NCI-H1417 (cell line): Measurements from ENCODE around the gene SULT2A1.
"Not testable (repeated sequence)": the region's sequence is repeated elsewhere in the genome, so short reads cannot be mapped to it uniquely, and the experiment has no call there.

Source experiments
- DNase-seq, 3 experiments: peaks; one replicate each; lab custom pipeline; 2025; lab: John Stamatoyannopoulos, UW

Gene SULT2A1

DNA sequence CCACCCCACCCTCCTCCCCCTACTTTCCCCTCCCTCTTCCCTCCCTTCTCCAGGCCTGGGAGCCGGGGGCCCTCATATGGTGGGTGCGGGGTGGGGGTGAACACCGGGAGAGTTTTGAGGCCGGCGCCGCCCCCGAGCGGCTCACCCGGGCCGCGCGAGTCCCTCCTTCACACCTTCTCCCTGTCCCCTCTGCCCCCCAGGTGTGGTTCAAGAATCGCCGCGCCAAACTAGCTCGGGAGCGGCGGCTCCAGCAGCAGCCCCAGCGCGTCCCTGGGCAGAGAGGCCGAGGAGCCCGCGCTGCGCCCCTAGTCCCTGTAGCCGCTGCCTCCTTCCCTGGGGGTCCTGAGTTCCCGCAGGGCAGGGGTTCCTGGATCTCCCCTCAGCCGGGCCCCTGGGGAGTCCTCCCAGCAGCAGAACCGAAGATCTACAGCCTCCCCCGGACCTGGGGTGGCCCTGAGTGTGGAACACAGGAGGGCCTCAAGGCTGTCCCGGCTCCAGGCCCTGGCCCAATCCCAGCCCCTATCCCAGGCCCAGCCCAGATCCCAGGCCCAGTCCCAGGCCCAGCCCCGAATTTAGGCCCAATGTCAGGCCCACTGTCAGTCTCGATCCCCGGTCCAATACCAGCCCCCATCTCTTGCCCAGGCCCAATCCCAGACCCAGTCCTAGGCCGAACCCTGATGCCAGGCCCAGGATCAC is 25.4 kb downstream of the SULT2A1 start:
- DNase-seq, result no peak

DNA sequence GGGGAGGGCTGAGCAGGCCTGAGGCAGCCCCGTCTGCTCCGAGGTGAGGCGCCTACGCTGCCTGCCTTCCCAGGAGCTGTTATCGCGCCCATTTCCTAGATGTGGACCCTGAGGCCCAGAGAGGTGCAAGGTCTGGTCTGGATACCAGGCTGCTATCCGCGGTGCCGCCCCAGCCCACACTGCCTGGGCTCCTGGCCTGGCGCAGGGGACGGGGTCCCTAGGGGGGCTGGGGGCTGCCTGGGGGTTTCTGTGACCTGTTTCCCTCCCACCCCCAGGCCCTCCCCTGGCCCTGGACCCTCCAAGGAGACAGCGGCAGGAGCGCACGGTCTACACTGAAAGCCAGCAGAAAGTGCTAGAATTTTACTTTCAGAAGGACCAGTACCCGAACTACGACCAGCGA is 26.3 kb downstream of the SULT2A1 start:
- not testable (repeated sequence) for DNase-seq

DNA sequence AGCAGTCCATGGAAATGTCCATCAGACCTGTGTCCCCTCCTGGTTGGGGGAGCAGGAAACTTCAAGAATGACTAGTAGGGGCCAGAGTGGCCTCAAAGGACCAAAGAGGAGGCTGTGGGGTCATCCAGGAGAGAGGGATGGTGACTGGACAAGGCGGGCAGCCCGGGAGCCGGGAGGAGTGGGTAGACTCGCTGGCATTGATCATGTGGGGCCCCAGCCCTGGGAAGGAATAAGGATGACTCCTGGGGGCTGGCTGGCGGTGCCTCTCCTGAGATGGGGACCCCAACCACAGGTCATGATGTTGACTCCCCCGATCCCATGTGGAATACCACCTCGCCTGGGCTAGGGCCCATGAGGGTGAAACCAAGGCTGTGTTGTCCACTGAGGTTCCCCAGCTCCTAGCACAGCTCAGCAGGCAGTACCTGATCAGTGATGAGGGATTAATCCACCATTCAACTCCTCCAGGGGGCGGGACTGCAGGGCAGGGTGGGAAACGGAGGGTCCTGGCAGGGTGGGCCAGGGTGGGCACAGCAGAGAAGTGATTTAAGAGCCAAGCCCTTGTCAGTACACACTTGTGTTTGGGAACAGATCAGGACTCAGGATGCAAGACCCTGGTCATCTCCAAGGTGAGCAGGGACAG is 27.3 kb downstream of the SULT2A1 start, which contains the start of gene TPRX2:
Gene TPRX2 (plus strand): TSS at position 590 of the 640 bp plus-strand sequence. CDS start 12 bp downstream, at position 602.
- DNase-seq, result not testable (repeated sequence)

DNA sequence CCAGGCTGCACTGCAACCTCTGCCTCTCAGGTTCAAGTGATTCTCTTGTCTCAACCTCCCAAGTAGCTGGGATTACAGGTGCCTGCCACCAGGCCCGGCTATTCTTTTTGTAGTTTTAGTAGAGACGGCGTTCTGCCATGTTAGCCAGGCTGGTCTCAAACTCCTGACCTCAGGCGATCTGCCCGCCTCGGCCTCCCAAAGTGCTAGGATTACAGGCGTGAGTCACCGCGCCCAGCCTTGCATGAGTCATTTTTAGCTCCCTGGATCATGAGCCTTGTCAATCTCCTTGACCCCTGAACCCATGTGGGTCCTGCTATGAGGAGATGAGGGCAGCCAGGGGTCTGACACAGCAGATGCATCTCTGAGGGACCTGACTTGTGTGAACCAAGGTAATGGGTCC is 27.9 kb downstream of the SULT2A1 start:
- DNase-seq, result not testable (repeated sequence)

DNA sequence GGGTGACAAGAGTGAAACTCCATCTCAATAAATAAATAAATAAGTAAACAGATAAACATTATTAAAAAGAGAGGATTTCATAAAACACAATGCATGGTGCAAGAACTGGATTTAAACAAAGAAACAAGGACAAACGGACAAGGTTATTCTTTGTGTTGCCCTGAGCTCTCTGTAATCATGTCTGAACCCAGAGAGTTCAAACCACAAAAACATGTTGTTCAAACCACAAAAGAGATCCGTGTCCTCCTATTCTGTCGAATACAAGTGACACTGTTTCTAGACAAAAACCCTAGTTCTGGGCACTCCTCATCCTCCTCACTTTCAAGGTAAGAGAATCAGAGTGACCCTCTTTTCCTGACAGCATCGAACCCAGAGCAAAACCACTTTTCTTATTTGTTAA is 31.7 kb downstream of the SULT2A1 start:
- no peak for DNase-seq

DNA sequence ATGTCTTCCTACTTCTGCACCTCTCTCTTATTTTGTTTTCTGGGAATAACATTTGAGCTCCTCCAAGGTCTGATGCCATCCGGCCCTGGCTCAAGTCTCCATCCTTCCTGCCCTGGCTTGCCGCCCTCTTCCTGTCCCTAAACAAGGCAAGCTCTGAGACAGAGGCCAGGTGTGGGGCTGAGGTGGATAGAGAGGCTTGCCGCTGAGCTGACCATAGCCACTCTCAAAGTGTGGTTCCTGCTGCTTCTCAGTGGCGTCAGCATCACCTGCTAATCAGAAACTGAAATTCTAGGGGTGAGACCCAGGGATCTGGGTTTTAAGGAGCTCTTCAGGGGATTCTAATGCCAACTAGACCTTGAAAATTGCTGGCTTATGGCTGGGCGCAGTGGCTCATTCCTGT is 33.1 kb downstream of the SULT2A1 start:
- DNase-seq, result no peak

DNA sequence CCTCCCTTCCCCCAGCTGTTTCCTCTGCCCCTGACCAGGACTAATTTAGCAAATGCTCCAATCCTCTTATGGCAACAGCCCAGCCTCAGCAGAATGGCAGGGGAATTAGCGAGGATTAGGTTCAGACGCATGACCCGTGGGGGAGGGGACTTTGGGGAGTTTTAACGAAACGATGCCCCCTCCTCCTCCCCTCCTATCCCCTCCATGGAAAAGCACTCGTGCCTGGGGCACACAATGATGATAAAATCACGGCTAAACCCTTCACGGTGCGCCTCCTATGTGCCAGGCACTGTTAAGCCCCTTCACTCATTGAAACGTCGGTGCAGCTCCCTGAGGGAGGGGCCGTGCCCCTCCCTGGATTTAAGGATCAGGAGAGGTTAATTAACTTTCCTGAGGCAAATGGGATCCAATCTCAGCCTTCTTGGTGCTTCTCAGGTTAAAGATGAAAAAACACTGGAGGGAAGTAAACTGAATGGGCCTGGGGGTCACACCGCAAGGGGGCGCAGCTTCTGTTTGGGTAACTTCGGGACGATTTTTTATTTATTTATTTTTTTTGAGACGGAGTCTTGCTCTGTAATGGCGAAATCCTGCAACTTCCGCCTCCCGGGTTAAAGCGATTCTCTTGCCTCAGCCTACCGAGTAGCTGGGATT is 37.2 kb downstream of the SULT2A1 start:
- no peak for DNase-seq

DNA sequence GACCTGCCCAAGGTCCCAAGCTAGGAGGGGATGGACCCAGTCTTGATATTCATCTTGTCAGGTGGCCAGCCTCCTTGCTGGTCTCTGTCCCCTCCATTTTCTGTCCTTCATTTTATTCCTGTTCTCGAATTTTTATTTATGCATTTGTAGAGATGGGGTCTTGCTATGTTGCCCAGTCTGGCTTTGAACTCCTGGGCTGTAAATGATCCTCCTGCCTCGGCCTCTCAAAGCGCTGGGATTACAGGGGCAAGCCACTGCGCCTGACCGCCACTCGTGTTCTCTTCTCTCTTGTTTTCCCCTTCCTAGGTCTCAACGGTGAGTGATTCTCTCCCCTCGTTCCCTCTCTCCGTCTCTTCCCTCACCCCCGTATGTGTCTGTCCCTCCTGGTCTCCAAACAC is 37.7 kb downstream of the SULT2A1 start:
- DNase-seq, result no peak

DNA sequence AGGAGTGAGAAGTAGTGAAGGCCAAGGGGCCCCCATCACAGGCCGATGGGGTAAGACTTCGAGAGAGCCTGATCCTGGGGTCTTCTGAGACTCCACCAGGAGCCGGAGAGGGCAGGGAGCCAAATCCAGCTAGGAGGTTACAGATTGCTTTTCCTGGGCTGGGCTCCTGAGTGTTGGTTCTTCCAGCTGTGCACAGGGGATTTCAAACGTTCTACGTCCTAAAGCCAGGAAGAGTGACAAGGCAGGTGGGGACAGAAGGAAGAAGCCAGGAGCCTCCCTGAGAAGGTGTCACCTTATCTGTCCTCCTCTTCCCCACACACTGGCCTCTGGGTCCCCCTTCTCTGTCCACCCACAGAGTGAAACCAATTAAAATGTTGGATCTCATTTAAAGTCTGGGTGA is 43.2 kb downstream of the SULT2A1 start:
- DNase-seq, result no peak

DNA sequence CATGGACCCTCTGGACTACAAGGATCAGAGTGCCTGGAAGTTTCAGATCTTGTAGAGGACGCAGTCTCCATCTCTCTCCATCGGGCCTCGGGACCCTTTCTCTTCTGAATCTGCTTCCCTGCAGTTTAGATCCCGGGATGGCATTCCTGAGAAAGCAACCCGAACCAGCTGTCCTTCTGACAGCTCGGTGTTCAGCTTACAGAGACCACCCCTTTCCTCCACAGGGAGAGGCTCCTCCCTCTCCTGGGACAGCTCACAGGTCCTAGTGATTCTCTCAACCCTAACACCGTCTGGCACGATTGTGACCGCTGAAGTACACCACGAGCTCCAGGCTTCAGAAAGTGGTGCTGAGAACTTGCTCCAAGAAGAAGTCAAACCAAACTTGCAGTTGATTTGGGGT is 46.2 kb downstream of the SULT2A1 start:
- no peak for DNase-seq

DNA sequence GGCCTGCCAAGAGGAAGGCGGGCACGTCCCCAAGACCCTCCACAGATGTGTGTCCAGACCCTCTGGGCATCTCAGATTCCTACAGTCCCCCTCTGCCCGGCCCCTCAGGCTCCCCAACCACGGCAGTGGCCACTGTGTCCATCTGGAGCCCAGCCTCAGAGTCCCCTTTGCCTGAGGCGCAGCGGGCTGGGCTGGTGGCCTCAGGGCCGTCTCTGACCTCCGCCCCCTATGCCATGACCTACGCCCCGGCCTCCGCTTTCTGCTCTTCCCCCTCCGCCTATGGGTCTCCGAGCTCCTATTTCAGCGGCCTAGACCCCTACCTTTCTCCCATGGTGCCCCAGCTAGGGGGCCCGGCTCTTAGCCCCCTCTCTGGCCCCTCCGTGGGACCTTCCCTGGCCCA is 46.7 kb downstream of the SULT2A1 start:
- no peak for DNase-seq

DNA sequence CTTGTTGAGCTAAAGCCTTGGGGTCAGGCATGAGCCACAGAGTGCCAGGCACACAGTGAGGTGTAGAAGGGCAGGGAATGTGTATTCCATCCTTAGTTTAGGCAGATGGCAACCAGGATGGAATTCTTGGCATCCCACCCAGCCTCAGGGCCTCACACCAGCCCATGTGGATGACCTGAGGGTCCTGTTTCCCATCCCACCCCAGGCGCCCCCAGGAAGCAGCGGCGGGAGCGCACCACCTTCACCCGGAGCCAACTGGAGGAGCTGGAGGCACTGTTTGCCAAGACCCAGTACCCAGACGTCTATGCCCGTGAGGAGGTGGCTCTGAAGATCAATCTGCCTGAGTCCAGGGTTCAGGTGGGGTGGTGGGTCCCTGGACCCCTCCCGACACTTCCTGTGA is 50.1 kb downstream of the SULT2A1 start:
- DNase-seq, result no peak

DNA sequence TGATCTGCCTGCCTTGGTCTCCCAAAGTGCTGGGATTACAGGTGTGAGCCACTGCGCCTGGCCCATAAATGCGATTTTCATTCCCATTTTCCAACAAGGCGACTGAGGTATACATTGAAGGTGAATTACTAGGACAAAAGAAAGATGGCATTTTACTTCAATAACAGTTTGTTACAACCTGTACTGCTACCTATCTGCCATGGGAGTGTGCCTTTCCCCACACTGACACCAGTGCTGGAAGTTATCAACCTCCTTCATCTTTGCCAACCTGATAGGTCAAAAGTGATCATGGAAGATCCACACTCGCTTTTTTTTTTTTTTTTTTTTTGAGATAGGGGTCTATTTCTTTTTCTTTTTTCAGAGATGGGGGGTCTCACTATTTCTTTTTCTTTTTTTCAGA is 53.4 kb downstream of the SULT2A1 start:
- DNase-seq, result no peak

DNA sequence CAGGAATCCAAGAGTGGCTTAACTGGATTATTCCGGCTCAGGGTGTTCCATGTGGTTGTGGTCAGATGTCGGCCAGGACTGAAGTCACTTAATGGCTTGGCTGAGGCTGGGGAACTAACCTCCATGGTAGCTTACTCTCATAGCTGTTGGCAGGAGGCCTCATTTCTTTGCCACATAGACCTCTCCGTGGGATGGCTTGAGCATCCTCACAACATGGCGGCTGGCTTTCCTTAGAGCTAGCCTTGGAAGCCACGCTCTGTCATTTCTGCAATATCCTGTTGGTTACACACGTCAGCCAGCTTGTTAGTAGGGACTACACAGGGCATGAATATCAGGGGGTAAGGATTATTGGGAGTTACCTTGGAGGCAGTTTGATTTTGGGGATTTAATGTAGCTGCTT is 59.3 kb downstream of the SULT2A1 start:
- no peak for DNase-seq

DNA sequence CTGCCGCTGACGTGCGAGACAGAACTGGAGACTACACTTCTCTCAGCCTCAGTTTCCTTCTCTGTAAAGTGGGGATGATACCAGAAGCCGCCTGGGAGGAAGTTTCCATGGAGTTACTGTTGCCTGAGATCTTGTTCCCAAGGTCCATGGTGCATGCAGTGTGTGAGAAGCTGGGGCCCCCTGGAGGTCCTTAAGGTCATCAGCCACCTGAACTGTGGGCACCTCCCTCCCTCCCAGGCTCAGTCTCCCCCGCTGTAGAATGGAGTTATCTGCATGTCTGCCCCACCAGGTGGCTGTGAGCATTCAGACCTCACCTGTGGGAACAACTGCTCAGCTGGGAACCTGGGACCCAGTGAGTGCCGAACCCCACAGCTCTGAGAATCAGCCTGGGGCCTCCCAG is 61.7 kb downstream of the SULT2A1 start:
- no peak for DNase-seq

DNA sequence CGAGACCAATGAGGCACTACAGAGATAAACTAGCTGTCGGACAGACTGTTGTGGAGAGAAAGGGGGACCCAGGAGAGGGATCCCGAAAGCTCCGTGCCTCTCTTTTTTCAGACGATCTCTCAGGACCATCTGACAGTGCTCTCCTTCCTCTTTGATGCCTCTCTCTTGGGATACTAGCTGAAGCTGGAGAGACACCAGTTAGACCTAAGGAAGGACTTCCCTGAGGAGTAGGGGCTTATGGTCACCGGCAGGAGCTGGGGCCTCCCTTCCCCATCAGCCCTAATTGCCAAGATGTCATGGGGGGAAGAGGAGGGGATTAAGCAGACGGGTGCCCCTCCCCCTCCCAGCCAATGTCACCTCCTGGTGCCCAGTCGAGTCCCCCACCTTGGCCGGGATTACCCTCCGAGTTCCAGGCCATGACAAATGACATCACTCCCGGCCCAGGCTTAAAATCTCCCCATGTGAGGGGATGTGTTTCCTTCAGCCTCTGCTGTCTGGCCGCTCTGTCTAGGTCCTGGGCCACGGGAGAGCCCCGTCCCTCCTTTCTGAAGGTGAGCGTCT is 64.6 kb downstream of the SULT2A1 start, which contains the start of gene CRX:
Gene CRX (plus strand): TSS at position 478 of the 561 bp plus-strand sequence. CDS start 12,507 bp downstream, outside the sequence.
- no peak for DNase-seq
